A673 (cell line): ENCODE measurements around the gene FKBP14.

ENCODE experiments used
- EZH2 ChIP-seq: fragments of 200-600 bp; sonication (generic); IDR thresholded peaks from 2 replicates; pipeline ENCODE4 v1.6.1; 2017; ENCODE audit warnings: borderline replicate concordance, low read depth, mild to moderate bottlenecking, mixed read lengths, antibody characterized with exemption, low read length; ENCODE audit not compliant: poor library complexity, severe bottlenecking
- TF ChIP-seq, protein P1 (sequence below): fragments of 300-800, 200-600 bp; sonication (generic); conservative IDR thresholded peaks from 2 replicates; pipeline ENCODE4 v1.5.1; 2017; ENCODE audit warnings: low read depth, mild to moderate bottlenecking, antibody characterized with exemption, low read length, moderate library complexity, mixed read lengths

GRCh38 chr7:29976266-29976665, 50.2 kb downstream of the FKBP14 start:
- TF ChIP-seq, protein P1, sequence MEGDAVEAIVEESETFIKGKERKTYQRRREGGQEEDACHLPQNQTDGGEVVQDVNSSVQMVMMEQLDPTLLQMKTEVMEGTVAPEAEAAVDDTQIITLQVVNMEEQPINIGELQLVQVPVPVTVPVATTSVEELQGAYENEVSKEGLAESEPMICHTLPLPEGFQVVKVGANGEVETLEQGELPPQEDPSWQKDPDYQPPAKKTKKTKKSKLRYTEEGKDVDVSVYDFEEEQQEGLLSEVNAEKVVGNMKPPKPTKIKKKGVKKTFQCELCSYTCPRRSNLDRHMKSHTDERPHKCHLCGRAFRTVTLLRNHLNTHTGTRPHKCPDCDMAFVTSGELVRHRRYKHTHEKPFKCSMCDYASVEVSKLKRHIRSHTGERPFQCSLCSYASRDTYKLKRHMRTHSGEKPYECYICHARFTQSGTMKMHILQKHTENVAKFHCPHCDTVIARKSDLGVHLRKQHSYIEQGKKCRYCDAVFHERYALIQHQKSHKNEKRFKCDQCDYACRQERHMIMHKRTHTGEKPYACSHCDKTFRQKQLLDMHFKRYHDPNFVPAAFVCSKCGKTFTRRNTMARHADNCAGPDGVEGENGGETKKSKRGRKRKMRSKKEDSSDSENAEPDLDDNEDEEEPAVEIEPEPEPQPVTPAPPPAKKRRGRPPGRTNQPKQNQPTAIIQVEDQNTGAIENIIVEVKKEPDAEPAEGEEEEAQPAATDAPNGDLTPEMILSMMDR, result no peak
- no peak for TF ChIP-seq EZH2
